IMR-90 (cell line): ENCODE results near the gene CENPV. TPM values are rescaled to one million over a fixed set of nuclear protein-coding genes. Genes with fewer than 3 reads are reported as not detected.

Experiments
- ATAC-seq: fragments of 200-7000 bp; cut with Tn5 transposase; 2 replicates; pipeline ENCODE4 v1.9.1; 2020; ENCODE audit warnings: low read depth, mild to moderate bottlenecking, moderate library complexity
- BruUV-seq: library from RNA; stranded (reverse); fragments of 400-500 nt; replicated peaks from 2 replicates; lab custom pipeline; 2021; lab: Mats Ljungman, UMichigan
- CTCF ChIA-PET: fragments of 300-600 bp; formaldehyde crosslinking; extraction: SDS; loops from one replicate; lab custom pipeline; 2021; ENCODE audit warnings: antibody characterized with exemption; lab: Yijun Ruan, JAX
- POLR2A ChIA-PET: fragments of 300-600 bp; sonication (Branson Sonifier 250); formaldehyde crosslinking; loops from one replicate; lab custom pipeline; 2022; ENCODE audit warnings: antibody characterized with exemption; ENCODE audit not compliant: unreplicated experiment; lab: Charles Lee
- DNase-seq: peaks from one replicate; pipeline ENCODE4 v3.0.0; 2013
- H2AFZ ChIP-seq: replicated peaks from 2 replicates; pipeline ENCODE3; 2013; ENCODE audit warnings: low read length, mild to moderate bottlenecking; ENCODE audit not compliant: poor library complexity
- H2AK5ac ChIP-seq: 2 replicates; pipeline ENCODE4 v1.6.1; 2013; ENCODE audit warnings: low read depth, low read length, inconsistent platforms
- H2AK9ac ChIP-seq: replicated peaks from 2 replicates; pipeline ENCODE3; 2013; ENCODE audit warnings: mild to moderate bottlenecking, low read depth, low read length, moderate library complexity; ENCODE audit not compliant: poor library complexity
- H2BK120ac ChIP-seq: 2 replicates; pipeline ENCODE4 v1.6.1; 2013; ENCODE audit warnings: low read depth, low read length, inconsistent platforms
- H2BK15ac ChIP-seq: 3 replicates; pipeline ENCODE4 v1.6.1; 2013; ENCODE audit warnings: low read depth, low read length, inconsistent platforms
- H2BK20ac ChIP-seq: 2 replicates; pipeline ENCODE4 v1.6.1; 2013; ENCODE audit warnings: low read depth, mild to moderate bottlenecking, inconsistent platforms, low read length, moderate library complexity
- H2BK5ac ChIP-seq: 2 replicates; pipeline ENCODE4 v1.6.1; 2013; ENCODE audit warnings: mild to moderate bottlenecking, low read depth, low read length, inconsistent platforms; ENCODE audit not compliant: poor library complexity, severe bottlenecking
- H3K14ac ChIP-seq: replicated peaks from 2 replicates; pipeline ENCODE4 v1.6.1; 2013; ENCODE audit warnings: low read depth, low read length, inconsistent platforms
- H3K18ac ChIP-seq: 2 replicates; pipeline ENCODE4 v1.6.1; 2013; ENCODE audit warnings: low read depth, low read length, control low read depth
- H3K23ac ChIP-seq: 2 replicates; pipeline ENCODE4 v1.6.1; 2013; ENCODE audit warnings: low read depth, low read length, inconsistent platforms
- H3K27ac ChIP-seq: 2 replicates; pipeline ENCODE4 v1.5.1; 2013; ENCODE audit warnings: mild to moderate bottlenecking, control low read depth, low read length; ENCODE audit not compliant: insufficient read depth
- H3K27me3 ChIP-seq: 2 replicates; pipeline ENCODE4 v1.6.1; 2013; ENCODE audit warnings: low read length; ENCODE audit not compliant: control insufficient read depth, insufficient read depth
- H3K36me3 ChIP-seq: 2 replicates; pipeline ENCODE4 v1.6.1; 2013; ENCODE audit warnings: low read length, mixed read lengths; ENCODE audit not compliant: control insufficient read depth, insufficient read depth
- H3K4ac ChIP-seq: 2 replicates; pipeline ENCODE4 v1.6.1; 2013; ENCODE audit warnings: low read depth, low read length, inconsistent platforms
- H3K4me1 ChIP-seq: 2 replicates; pipeline ENCODE4 v1.6.1; 2013; ENCODE audit warnings: low read length, mixed read lengths; ENCODE audit not compliant: control insufficient read depth, insufficient read depth
- H3K4me2 ChIP-seq: 2 replicates; pipeline ENCODE4 v1.6.1; 2013; ENCODE audit warnings: low read depth, mild to moderate bottlenecking, control low read depth, low read length, moderate library complexity
- H3K4me3 ChIP-seq: 2 replicates; pipeline ENCODE4 v1.5.1; 2013; ENCODE audit warnings: low read depth, mild to moderate bottlenecking, control low read depth, low read length, moderate library complexity; ENCODE audit not compliant: insufficient read depth
- H3K56ac ChIP-seq: 2 replicates; pipeline ENCODE4 v1.6.1; 2013; ENCODE audit warnings: low read length, inconsistent platforms; ENCODE audit not compliant: insufficient read depth; ENCODE audit errors: extremely low read depth
- H3K79me1 ChIP-seq, 2 experiments: 2 replicates each; pipeline ENCODE4 v1.6.1; 2013; ENCODE audit warnings: low read length in 2 of 2, inconsistent platforms in 1 of 2, low read depth in 1 of 2
- H3K9ac ChIP-seq: 2 replicates; pipeline ENCODE4 v1.6.1; 2013; ENCODE audit warnings: low read depth, low read length, control low read depth
- H3K9me1 ChIP-seq: 2 replicates; pipeline ENCODE4 v1.6.1; 2013; ENCODE audit warnings: low read length, inconsistent platforms; ENCODE audit not compliant: insufficient read depth
- H3K9me3 ChIP-seq: 2 replicates; pipeline ENCODE4 v1.6.1; 2013; ENCODE audit warnings: low read length; ENCODE audit not compliant: control insufficient read depth, insufficient read depth
- H4K20me1 ChIP-seq: 2 replicates; pipeline ENCODE4 v1.6.1; 2013; ENCODE audit warnings: low read length, inconsistent platforms; ENCODE audit not compliant: insufficient read depth
- H4K5ac ChIP-seq: 2 replicates; pipeline ENCODE4 v1.6.1; 2013; ENCODE audit warnings: mild to moderate bottlenecking, low read depth, low read length, control low read depth
- H4K8ac ChIP-seq, 2 experiments: 2 replicates each; pipeline ENCODE4 v1.6.1; 2013; ENCODE audit warnings: low read depth in 2 of 2, low read length in 2 of 2, control low read depth in 1 of 2, inconsistent platforms in 1 of 2
- H4K91ac ChIP-seq: 2 replicates; pipeline ENCODE4 v1.6.1; 2013; ENCODE audit warnings: low read depth, low read length, inconsistent platforms; ENCODE audit not compliant: insufficient read depth
- CEBPB ChIP-seq: IDR thresholded peaks from 2 replicates; pipeline ENCODE4 v1.6.1; 2012; ENCODE audit warnings: low read depth, low read length, improper control_type of control experiment
- MXI1 ChIP-seq: IDR thresholded peaks from 2 replicates; pipeline ENCODE4 v1.6.1; 2012; ENCODE audit warnings: low read depth, mild to moderate bottlenecking, low read length, moderate library complexity, borderline replicate concordance
- RAD21 ChIP-seq: IDR thresholded peaks from 2 replicates; pipeline ENCODE4 v1.6.1; 2012; ENCODE audit warnings: low read length, improper control_type of control experiment
- RCOR1 ChIP-seq: IDR thresholded peaks from 2 replicates; pipeline ENCODE4 v1.6.1; 2012; ENCODE audit warnings: mild to moderate bottlenecking, low read length, improper control_type of control experiment; ENCODE audit not compliant: insufficient replicate concordance
- RFX5 ChIP-seq: IDR thresholded peaks from 2 replicates; pipeline ENCODE4 v1.8.0; 2012; ENCODE audit warnings: low read depth, mild to moderate bottlenecking, low read length, moderate library complexity
- SMC3 ChIP-seq: fragments of 150-350 bp; IDR thresholded peaks from 2 replicates; pipeline ENCODE4 v1.6.1; 2016; ENCODE audit warnings: low read depth, mild to moderate bottlenecking, antibody characterized with exemption, low read length, moderate library complexity
- WGBS, 2 experiments: methylation state at CpG; one replicate each; pipeline versions ENCODE4 v1.1.5 to v1.1.7; 2013; ENCODE audit warnings: missing lambda C conversion rate in 2 of 2; ENCODE audit not compliant: insufficient read length in 1 of 2; ENCODE audit errors: extremely low coverage in 2 of 2; 5-methylcytosine and 5-hydroxymethylcytosine counted together
- dilution Hi-C: fragments of 300-500 bp; cut with HindIII; formaldehyde crosslinking; loops from one replicate; pipeline ENCODE4 v1.14.3; 2018; ENCODE audit warnings: low sequenced_read_pairs; ENCODE audit not compliant: unreplicated experiment
- in situ Hi-C: fragments of 300-500 bp; cut with MboI; formaldehyde crosslinking; loops from 3 replicates; pipeline ENCODE4 v1.14.3; 2019; ENCODE audit warnings: low sequenced_read_pairs, inconsistent platforms, mixed read lengths
- intact Hi-C: fragments of 100-400 bp; cut with micrococcal nuclease; formaldehyde crosslinking; loops from 2 replicates; pipeline ENCODE4 v1.10.0; 2022
- polyA plus RNA-seq, 3 experiments: library from polyadenylated mRNA; depleted of rRNA; stranded (reverse); fragments of >200 nt; gene quantifications; 2 replicates each; pipeline ENCODE4 v1.2.3, GENCODE V29; 2012; ENCODE audit warnings: low replicate concordance in 1 of 3
- total RNA-seq: library from RNA; depleted of rRNA; stranded (reverse); fragments of >200 nt; gene quantifications from 2 replicates; pipeline ENCODE4 v1.2.3, GENCODE V29; 2012
- TF ChIP-seq, protein P1 (sequence below): fragments of 150-350 bp; IDR thresholded peaks from 2 replicates; pipeline ENCODE4 v1.6.1; 2017; ENCODE audit warnings: mild to moderate bottlenecking, antibody characterized with exemption, low read length, low read depth

The CENPV gene
- total and polyA plus RNA-seq, 2 of the 4 experiments (the other 2 are of a cell fraction), result 35.3 to 49.8 TPM

DNA sequence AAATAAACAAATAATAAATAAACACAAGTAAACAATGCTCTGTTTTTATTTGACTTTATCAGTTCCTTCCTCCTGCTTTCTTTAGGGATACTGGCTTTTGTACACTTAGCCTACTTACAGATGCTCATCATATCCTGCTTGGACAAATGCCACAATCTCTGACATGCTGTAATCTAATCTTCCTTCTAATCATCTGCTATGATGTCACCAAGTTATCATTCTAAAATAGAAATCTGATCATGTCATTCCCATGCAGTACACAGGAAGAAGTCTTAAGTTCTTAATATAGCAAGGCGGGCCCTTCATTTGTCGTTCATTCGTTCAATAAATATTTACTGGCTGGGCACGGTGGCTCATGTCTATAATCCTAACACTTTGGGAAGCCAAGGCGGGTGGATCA, 18.5 kb upstream of the CENPV start:
- Histone ChIP-seq H2AK5ac (no peak overlapping the region), H3K18ac (no peak overlapping the region), H3K14ac (no peak overlapping the region), H2BK20ac (no peak overlapping the region), H2AK9ac (no peak overlapping the region), H3K36me3 (no peaks in the 10 kb centered on the region), H3K9ac (no peak overlapping the region), H3K4me3 (no peak overlapping the region), H4K20me1 (no peaks in the 10 kb centered on the region), H3K27ac (no peak overlapping the region), H3K4me1 (no peaks in the 10 kb centered on the region), H2AFZ (no peak overlapping the region), H3K9me1 (no peaks in the 10 kb centered on the region), H4K8ac (no peak overlapping the region), H4K5ac (no peak overlapping the region), H2BK120ac (no peak overlapping the region), H3K9me3 (no peaks in the 10 kb centered on the region), H3K79me1 (no peaks in the 10 kb centered on the region), H4K91ac (no peak overlapping the region), H3K56ac (no peak overlapping the region), H2BK5ac (no peak overlapping the region), H3K23ac (no peak overlapping the region), H3K4me2 (no peak overlapping the region), H3K4ac (no peak overlapping the region), H2BK15ac (no peak overlapping the region), H3K27me3 (no peaks in the 10 kb centered on the region)
- TF ChIP-seq RAD21 (no peak), RFX5 (no peak), RCOR1 (no peak), MXI1 (no peak), CEBPB (no peak), SMC3 (no peak)
- TF ChIP-seq, protein P1, sequence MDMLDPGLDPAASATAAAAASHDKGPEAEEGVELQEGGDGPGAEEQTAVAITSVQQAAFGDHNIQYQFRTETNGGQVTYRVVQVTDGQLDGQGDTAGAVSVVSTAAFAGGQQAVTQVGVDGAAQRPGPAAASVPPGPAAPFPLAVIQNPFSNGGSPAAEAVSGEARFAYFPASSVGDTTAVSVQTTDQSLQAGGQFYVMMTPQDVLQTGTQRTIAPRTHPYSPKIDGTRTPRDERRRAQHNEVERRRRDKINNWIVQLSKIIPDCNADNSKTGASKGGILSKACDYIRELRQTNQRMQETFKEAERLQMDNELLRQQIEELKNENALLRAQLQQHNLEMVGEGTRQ, result no peak
- in situ Hi-C loops, result no loop called here
- WGBS, 2 experiments, result no CpG with 5 or more reads among the region's 5 CpGs
- BruUV-seq, result no TSS peak
- intact Hi-C loops, result no loop called here
- ChIA-PET POLR2A (interaction anchor here (1.0 kb wide), 1 partner anchor 9 kb away, joined by 3 read pairs; the partner anchor contains the start of gene UBB), CTCF (interaction anchor here (0.9 kb wide), 1 partner anchor 16 kb away, joined by 4 read pairs; no protein-coding TSS in a partner anchor)
- dilution Hi-C loops, result no loop called here
- DNase-seq, result peak; percentile 98
- peak; percentile 51 for ATAC-seq
